CD4-positive, alpha-beta T cell treated with Interferon gamma for 1 hour (primary cell): ENCODE measurements around the gene ZNF773.
"Not testable (repeated sequence)": the region's sequence is repeated elsewhere in the genome, so short reads cannot be mapped to it uniquely, and the experiment has no call there.

Experiments used
- DNase-seq: peaks from one replicate; pipeline ENCODE4 v3.0.0-alpha.2; 2020

The ZNF773 gene

DNA sequence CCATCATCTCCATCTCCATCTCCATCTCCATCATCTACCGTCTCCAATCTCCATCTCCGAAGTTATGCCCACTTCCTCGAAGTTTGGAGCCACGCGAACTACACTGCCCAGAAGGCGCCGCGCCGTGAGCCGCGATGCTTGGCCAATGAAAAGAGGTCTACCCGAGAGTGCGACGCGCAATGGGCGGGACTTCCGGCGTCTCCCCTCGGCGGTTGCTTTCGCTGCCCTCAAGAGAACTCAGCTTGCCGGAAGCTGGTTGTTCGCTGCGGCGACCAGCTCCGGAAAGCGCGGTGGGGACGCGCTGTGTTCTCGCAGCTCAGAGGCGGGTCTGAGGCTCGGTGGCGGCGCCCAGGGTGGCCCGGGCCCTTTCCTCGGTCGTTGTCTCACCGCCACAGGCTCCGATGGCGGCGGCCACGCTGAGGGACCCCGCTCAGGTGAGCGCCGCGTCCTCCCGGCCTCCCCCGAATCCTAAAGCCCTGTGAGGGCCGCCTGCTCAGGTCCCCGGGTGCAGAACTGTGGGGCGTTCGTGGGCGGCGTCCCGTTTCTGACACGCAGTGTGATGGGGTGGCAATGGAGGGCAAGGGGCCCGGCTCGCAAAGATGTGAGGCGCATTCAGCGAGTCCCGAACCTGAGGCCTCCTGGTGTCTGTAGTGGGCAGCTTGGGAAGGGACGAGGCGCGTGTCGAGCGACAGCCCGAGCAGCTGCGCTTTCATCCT lies at the start of gene ZNF773:
ZNF773 (plus strand) TSS at position 259 of the 716 bp plus-strand sequence; CDS start at position 402, 143 bp downstream.
- peak; percentile 96 for DNase-seq

GRCh38 chr19:57452307-57452706 lies 47.4 kb upstream of the ZNF773 start:
- no peak for DNase-seq

GRCh38 chr19:57465680-57466381 lies 33.9 kb upstream of the ZNF773 start:
- no peak for DNase-seq

DNA sequence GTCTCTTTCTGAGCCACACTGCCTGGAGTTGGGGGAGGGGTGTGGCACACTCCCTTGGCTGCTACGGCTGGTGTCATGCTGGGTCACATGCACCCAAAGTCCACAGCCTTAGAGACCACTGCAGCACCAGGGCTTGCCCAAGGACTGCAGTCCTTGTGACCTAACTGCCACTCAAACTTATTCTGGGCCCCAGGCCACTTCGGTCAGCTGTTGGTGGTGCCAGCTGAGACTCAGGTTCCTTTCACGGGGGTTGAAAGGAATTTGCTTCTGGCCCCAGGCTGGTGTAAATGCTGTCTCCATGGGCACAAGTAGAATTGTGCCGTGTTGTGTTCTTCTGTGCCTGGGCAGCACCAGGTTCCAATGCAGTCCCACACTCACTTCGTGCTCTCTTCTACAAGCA lies 33.2 kb upstream of the ZNF773 start:
- no peak for DNase-seq

- no peak for DNase-seq
These were observed 26.1 kb upstream of the ZNF773 start for GRCh38 chr19:57473646-57474045.

GRCh38 chr19:57477191-57478008 lies 22.3 kb upstream of the ZNF773 start, which contains the start of gene ZNF772:
Gene ZNF772 (minus strand): TSS chr19:57477566. CDS start chr19:57477309, 257 bp downstream.
- peak; percentile 92 for DNase-seq

DNA sequence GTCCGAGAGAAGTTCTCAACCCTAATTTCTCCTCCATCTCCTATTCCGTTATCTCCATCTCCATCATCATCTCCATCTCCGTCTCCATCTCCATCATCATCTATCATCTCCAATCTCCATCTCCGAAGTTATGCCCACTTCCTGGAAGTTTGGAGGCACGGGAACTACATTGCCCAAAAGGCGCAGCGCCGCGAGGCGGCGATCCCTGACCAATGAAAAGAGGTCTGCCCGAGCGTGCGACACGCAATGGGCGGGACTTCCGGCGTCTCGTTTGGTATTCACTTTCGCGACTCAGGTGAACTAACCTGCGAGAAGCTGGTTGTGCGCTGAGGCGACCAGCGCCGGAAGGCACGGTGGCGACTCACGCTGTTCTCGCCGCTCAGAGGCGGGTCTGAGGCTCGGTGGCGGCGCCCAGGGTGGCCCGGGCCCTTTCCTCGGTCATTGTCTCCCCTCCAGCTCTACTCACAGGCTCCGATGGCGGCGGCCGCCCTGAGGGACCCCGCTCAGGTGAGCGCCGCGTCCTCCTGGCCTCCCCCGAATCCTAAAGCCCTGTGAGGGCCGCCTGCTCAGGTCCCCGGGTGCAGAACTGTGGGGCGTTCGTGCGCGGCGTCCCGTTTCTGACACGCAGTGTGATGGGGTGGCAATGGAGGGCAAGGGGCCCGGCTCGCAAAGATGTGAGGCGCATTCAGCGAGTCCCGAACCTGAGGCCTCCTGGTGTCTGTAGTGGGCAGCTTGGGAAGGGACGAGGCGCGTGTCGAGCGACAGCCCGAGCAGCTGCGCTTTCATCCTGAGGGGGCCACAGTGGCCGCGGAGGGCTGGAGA lies 12.1 kb upstream of the ZNF773 start, which contains the start of gene ZNF419:
ZNF419 (plus strand) TSS at position 274 of the 822 bp plus-strand sequence; CDS start at position 475, 201 bp downstream.
- peak; percentile 93 for DNase-seq

DNA sequence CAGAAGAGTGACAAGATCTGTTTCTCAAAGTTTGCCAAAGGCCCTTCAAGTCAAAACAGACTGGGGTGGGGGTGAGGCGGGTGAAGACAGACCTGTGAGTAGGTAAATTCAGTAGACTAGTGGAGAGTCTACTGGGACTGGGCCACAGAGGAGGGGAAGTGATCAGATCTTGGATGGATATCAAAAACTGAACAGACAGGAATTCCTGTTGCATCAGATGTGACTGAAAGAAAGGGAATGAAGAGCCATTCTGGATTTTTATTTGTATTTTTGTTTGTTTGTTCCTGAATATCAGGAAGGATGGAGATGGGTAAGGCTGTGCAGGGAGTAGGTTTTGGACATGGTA lies 11.5 kb upstream of the ZNF773 start:
- not testable (repeated sequence) for DNase-seq

GRCh38 chr19:57499332-57499679 lies 432 bp upstream of the ZNF773 start:
- not testable (repeated sequence) for DNase-seq

DNA sequence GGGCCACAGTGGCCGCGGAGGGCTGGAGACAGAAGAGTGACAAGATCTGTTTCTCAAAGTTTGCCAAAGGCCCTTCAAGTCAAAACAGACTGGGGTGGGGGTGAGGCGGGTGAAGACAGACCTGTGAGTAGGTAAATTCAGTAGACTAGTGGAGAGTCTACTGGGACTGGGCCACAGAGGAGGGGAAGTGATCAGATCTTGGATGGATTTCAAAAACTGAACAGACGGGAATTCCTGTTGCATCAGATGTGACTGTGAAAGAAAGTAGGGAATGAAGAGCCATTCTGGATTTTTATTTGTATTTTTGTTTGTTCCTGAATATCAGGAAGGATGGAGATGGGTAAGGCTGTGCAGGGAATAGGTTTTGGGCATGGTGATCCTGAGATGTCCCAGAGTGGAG lies 662 bp downstream of the ZNF773 start:
- not testable (repeated sequence) for DNase-seq

DNA sequence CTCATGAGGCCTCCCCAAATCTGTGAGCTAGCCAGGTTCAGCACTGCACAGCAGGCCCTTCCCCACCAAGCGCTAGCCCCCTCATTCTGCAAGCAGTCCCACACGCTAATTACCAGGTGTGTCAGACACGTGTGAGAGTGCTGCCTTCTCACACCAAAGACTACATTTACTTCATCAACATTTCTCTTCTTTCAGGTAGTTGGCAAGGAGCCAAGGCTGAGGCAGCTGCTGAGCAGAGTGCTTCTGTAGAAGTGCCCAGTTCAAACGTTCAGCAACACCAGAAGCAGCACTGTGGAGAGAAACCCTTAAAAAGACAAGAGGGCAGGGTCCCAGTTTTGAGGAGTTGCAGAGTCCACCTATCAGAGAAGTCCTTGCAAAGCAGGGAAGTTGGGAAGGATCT lies 6.4 kb downstream of the ZNF773 start:
- no peak for DNase-seq

GRCh38 chr19:57511484-57511883 lies 11.7 kb downstream of the ZNF773 start:
- no peak for DNase-seq

- DNase-seq: no peak
These were observed 13.1 kb downstream of the ZNF773 start for GRCh38 chr19:57512845-57513244.

GRCh38 chr19:57515255-57515654 lies 15.5 kb downstream of the ZNF773 start:
- no peak for DNase-seq

- not testable (repeated sequence) for DNase-seq
These were observed 18.3 kb downstream of the ZNF773 start for GRCh38 chr19:57518021-57518420.

GRCh38 chr19:57527136-57527881 lies 27.6 kb downstream of the ZNF773 start, which contains the start of gene ZNF549:
Gene ZNF549 (plus strand): TSS chr19:57527356. CDS start chr19:57527574, 218 bp downstream.
- DNase-seq: peak; percentile 90

DNA sequence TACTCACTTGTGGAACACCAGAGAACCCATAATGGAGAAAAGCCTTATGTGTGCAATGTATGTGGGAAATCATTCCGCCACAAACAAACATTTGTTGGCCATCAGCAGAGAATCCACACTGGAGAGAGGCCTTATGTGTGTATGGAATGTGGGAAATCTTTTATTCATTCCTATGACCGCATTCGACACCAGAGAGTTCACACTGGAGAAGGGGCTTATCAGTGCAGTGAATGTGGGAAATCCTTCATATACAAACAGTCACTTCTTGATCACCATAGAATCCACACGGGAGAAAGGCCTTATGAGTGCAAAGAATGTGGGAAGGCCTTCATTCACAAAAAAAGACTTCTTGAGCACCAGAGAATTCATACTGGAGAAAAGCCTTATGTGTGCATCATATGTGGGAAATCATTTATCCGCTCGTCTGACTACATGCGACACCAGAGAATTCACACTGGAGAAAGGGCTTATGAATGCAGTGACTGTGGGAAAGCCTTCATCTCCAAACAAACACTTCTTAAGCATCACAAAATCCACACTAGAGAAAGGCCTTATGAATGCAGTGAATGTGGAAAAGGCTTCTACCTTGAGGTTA lies 38.3 kb downstream of the ZNF773 start:
- DNase-seq: no peak

GRCh38 chr19:57546513-57546912 lies 46.8 kb downstream of the ZNF773 start:
- no peak for DNase-seq

GRCh38 chr19:57552432-57552831 lies 52.7 kb downstream of the ZNF773 start:
- no peak for DNase-seq

DNA sequence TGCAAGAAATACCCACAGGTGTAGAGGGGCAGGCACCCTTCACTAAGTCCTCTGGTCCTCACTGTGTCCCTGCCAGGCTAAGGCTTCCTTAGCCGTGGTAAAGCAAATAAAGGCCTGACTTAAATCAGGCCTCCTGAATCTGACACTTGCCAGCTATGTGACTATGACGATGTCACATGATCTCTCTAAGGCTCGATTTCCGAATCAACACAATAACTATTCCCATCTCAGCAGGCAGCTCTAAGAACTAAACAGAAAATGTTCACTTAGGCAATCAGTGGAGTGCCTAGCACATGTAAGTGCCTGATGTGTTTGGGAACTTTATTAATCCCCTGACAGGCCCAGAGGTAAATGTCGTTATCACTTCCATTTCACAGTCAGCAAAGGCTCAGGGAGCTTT lies 57.9 kb downstream of the ZNF773 start:
- no peak for DNase-seq
